Activated CD8-positive, alpha-beta T cell treated with anti-CD3 and anti-CD28 coated beads for 36 hours (primary cell): ENCODE data around the gene SCYL3. TPM values are rescaled to one million over a fixed set of nuclear protein-coding genes. Genes with fewer than 3 reads are reported as not detected.

Experiments
- ATAC-seq: fragments of 200-7000 bp; cut with Tn5 transposase; one replicate; pipeline ENCODE4 v1.10.0; 2021; ENCODE audit warnings: mild to moderate bottlenecking, moderate library complexity
- CTCF ChIA-PET: fragments of 350-600 bp; sonication (Branson Sonifier 250); formaldehyde crosslinking; loops from one replicate; lab custom pipeline; 2021; ENCODE audit warnings: antibody characterized with exemption; lab: Charles Lee
- POLR2A ChIA-PET: fragments of 350-600 bp; sonication (Branson Sonifier 250); formaldehyde crosslinking; loops from one replicate; lab custom pipeline; 2021; ENCODE audit warnings: antibody characterized with exemption; lab: Charles Lee
- DNase-seq: peaks from one replicate; pipeline ENCODE4 v3.0.0-alpha.2; 2020
- H3K27ac Mint-ChIP-seq: one replicate; pipeline ENCODE4 v1.8.0; 2021; ENCODE audit warnings: mild to moderate bottlenecking, mixed read lengths
- H3K27me3 Mint-ChIP-seq: one replicate; pipeline ENCODE4 v1.8.0; 2021; ENCODE audit warnings: mixed read lengths
- H3K36me3 Mint-ChIP-seq: one replicate; pipeline ENCODE4 v1.8.0; 2021; ENCODE audit warnings: low read depth, mixed read lengths
- H3K4me1 Mint-ChIP-seq: one replicate; pipeline ENCODE4 v1.8.0; 2021; ENCODE audit warnings: low read depth, mixed read lengths
- H3K4me3 Mint-ChIP-seq: one replicate; pipeline ENCODE4 v1.8.0; 2021; ENCODE audit warnings: mild to moderate bottlenecking, moderate library complexity, mixed read lengths
- H3K9me3 Mint-ChIP-seq: one replicate; pipeline ENCODE4 v1.8.0; 2021; ENCODE audit warnings: mixed read lengths
- CTCF ChIP-seq: fragments of 200-600 bp; IDR thresholded peaks from one replicate; pipeline ENCODE4 v1.8.0; 2022; ENCODE audit warnings: antibody characterized with exemption, mild to moderate bottlenecking
- intact Hi-C: fragments of 100-400 bp; cut with micrococcal nuclease; formaldehyde crosslinking; loops from one replicate; pipeline ENCODE4 v1.10.0; 2022
- total RNA-seq, 2 experiments: library from RNA; stranded (reverse); gene quantifications; one replicate each; pipeline ENCODE4 v1.2.3, GENCODE V29; 2021

Gene SCYL3
- total RNA-seq, 2 experiments from 2014 or later = 7.7 to 8.4 TPM

- ChIA-PET POLR2A (no interaction called here), CTCF (no interaction called here)
- H3K4me3 Mint-ChIP-seq = no peak overlapping the region
- TF ChIP-seq CTCF = no peak
- DNase-seq (no peak), ATAC-seq (no peak)
- H3K27ac Mint-ChIP-seq = no peak overlapping the region
- H3K36me3 Mint-ChIP-seq = no peaks in the 10 kb centered on the region
- peaks cover 16% of the 10 kb centered on the region for H3K4me1 Mint-ChIP-seq
- no peaks in the 10 kb centered on the region for H3K27me3 Mint-ChIP-seq
- intact Hi-C loops = no loop called here
- peaks cover 4% of the 10 kb centered on the region for H3K9me3 Mint-ChIP-seq
Observed at GRCh38 chr1:169909499-169909898, 15.8 kb upstream of the SCYL3 start.

GRCh38 chr1:169906938-169907337 is 13.2 kb upstream of the SCYL3 start:
- DNase-seq = no peak
- ChIA-PET POLR2A (interaction anchor here (1.4 to 1.7 kb wide), 2 partner anchors 9 to 14 kb away, joined by 3 to 4 read pairs; no protein-coding TSS in a partner anchor), CTCF (no interaction called here)
- peaks cover 24% of the 10 kb centered on the region for H3K4me1 Mint-ChIP-seq
- no peak for TF ChIP-seq CTCF
- no peak for ATAC-seq
- no peaks in the 10 kb centered on the region for H3K36me3 Mint-ChIP-seq
- peaks cover 1% of the 10 kb centered on the region for H3K27me3 Mint-ChIP-seq
- H3K4me3 Mint-ChIP-seq = no peak overlapping the region
- intact Hi-C loops = no loop called here
- peaks cover 2% of the 10 kb centered on the region for H3K9me3 Mint-ChIP-seq
- no peak overlapping the region for H3K27ac Mint-ChIP-seq

GRCh38 chr1:169904834-169905233 is 11.1 kb upstream of the SCYL3 start:
- Mint-ChIP-seq H3K27ac (no peak overlapping the region), H3K27me3 (peaks cover 3% of the 10 kb centered on the region), H3K4me1 (peaks cover 20% of the 10 kb centered on the region), H3K9me3 (no peaks in the 10 kb centered on the region), H3K36me3 (no peaks in the 10 kb centered on the region), H3K4me3 (no peak overlapping the region)
- ChIA-PET CTCF (no interaction called here), POLR2A (interaction anchor here (0.9 kb wide), 1 partner anchor 11 kb away, joined by 5 read pairs; the partner anchor contains the start of gene SCYL3)
- ATAC-seq (peak; percentile 28), DNase-seq (no peak)
- intact Hi-C loops = no loop called here
- TF ChIP-seq CTCF = no peak

- DNase-seq = no peak
- POLR2A ChIA-PET = interaction anchor here (2.3 kb wide), 1 partner anchor 9 kb away, joined by 17 read pairs; the partner anchor contains the start of gene SCYL3
- Mint-ChIP-seq H3K4me3 (no peak overlapping the region), H3K27ac (peak overlapping the region; percentile 22), H3K27me3 (peaks cover 3% of the 10 kb centered on the region), H3K9me3 (no peaks in the 10 kb centered on the region), H3K36me3 (no peaks in the 10 kb centered on the region), H3K4me1 (peaks cover 10% of the 10 kb centered on the region)
- intact Hi-C loops = no loop called here
- no peak for TF ChIP-seq CTCF
- no peak for ATAC-seq
- CTCF ChIA-PET = interaction anchor here (1.2 kb wide), 2 partner anchors 17 kb away, joined by 3 read pairs; no protein-coding TSS in a partner anchor
Observed at GRCh38 chr1:169902751-169903150, 9.1 kb upstream of the SCYL3 start.

- peaks cover 3% of the 10 kb centered on the region for H3K27me3 Mint-ChIP-seq
Observed at GRCh38 chr1:169901115-169901514, 7.4 kb upstream of the SCYL3 start.

More at GRCh38 chr1:169901115-169901514, 7.4 kb upstream of the SCYL3 start:
- DNase-seq (no peak), ATAC-seq (no peak)
- Mint-ChIP-seq H3K4me1 (peaks cover 10% of the 10 kb centered on the region), H3K27ac (no peak overlapping the region), H3K36me3 (no peaks in the 10 kb centered on the region), H3K4me3 (no peak overlapping the region), H3K9me3 (no peaks in the 10 kb centered on the region)
- intact Hi-C loops = no loop called here
- POLR2A ChIA-PET = interaction anchor here (0.6 kb wide), 1 partner anchor 57 kb away, joined by 4 read pairs; no protein-coding TSS in a partner anchor
- CTCF ChIA-PET = no interaction called here
- TF ChIP-seq CTCF = no peak
